Loucy (cell line): ENCODE data around the gene MALL.

Experiments used
- EZH2phosphoT487 ChIP-seq: fragments of 200-600 bp; IDR thresholded peaks from 2 replicates; pipeline ENCODE4 v1.6.1; 2018; ENCODE audit warnings: antibody characterized with exemption, mild to moderate bottlenecking, moderate library complexity, borderline replicate concordance
- TF ChIP-seq, protein P1 (sequence below): fragments of 200-600 bp; sonication (generic); conservative IDR thresholded peaks from 2 replicates; pipeline ENCODE4 v1.5.1; 2014; ENCODE audit warnings: mild to moderate bottlenecking, antibody characterized with exemption, low read length

DNA sequence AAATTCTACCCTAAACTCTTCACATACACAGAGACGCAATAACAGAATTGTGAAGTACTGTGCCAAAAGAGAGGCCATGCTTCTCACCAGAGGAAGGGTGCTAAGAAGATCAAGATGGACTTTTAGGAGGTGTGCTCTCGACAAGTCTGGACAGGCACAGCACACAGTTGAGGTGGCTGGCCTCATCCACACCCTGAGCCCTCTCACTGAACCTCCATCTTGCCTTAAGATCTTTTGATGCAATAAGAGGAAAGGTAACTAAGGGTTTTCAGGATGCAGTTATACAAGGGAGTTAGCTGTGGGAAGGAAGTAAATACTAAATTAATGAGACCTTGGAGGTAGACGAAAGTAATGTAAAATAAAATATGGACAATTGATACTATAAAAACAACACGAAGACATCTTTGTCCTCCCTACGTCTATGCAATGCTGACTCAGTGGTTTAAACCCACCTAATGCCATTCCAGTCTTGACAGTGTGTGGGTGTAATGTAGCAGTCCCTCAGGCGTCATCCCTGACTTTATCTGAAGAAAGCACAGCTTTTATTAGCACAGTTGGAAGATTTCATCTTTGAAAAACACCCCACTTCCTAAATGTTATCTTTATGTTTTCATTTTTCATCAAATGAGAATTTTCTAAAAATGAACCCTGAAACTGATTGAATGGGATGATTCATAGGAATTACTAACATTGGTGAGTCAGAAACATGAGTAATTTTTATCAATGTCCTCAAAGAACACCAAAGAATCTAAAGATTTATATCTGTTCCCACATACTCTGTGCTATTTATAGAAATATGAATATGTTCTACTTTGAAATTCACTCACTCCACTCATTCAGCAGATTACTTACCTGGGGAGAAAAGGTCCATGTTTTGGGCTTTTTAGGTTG, 34.0 kb upstream of the MALL start:
- TF ChIP-seq, protein P1, sequence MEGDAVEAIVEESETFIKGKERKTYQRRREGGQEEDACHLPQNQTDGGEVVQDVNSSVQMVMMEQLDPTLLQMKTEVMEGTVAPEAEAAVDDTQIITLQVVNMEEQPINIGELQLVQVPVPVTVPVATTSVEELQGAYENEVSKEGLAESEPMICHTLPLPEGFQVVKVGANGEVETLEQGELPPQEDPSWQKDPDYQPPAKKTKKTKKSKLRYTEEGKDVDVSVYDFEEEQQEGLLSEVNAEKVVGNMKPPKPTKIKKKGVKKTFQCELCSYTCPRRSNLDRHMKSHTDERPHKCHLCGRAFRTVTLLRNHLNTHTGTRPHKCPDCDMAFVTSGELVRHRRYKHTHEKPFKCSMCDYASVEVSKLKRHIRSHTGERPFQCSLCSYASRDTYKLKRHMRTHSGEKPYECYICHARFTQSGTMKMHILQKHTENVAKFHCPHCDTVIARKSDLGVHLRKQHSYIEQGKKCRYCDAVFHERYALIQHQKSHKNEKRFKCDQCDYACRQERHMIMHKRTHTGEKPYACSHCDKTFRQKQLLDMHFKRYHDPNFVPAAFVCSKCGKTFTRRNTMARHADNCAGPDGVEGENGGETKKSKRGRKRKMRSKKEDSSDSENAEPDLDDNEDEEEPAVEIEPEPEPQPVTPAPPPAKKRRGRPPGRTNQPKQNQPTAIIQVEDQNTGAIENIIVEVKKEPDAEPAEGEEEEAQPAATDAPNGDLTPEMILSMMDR, result no peak
- TF ChIP-seq EZH2phosphoT487, result no peak
